IMR-90 (cell line): ENCODE results near the gene CYP39A1. TPM values are rescaled to one million over a fixed set of nuclear protein-coding genes. Genes with fewer than 3 reads are reported as not detected.

Experiments
- ATAC-seq: fragments of 200-7000 bp; cut with Tn5 transposase; 2 replicates; pipeline ENCODE4 v1.9.1; 2020; ENCODE audit warnings: low read depth, mild to moderate bottlenecking, moderate library complexity
- BruUV-seq: library from RNA; stranded (reverse); fragments of 400-500 nt; replicated peaks from 2 replicates; lab custom pipeline; 2021; lab: Mats Ljungman, UMichigan
- CTCF ChIA-PET: fragments of 300-600 bp; formaldehyde crosslinking; extraction: SDS; loops from one replicate; lab custom pipeline; 2021; ENCODE audit warnings: antibody characterized with exemption; lab: Yijun Ruan, JAX
- POLR2A ChIA-PET: fragments of 300-600 bp; sonication (Branson Sonifier 250); formaldehyde crosslinking; loops from one replicate; lab custom pipeline; 2022; ENCODE audit warnings: antibody characterized with exemption; ENCODE audit not compliant: unreplicated experiment; lab: Charles Lee
- DNase-seq: peaks from one replicate; pipeline ENCODE4 v3.0.0; 2013
- H2AFZ ChIP-seq: replicated peaks from 2 replicates; pipeline ENCODE3; 2013; ENCODE audit warnings: low read length, mild to moderate bottlenecking; ENCODE audit not compliant: poor library complexity
- H2AK5ac ChIP-seq: 2 replicates; pipeline ENCODE4 v1.6.1; 2013; ENCODE audit warnings: low read depth, low read length, inconsistent platforms
- H2AK9ac ChIP-seq: replicated peaks from 2 replicates; pipeline ENCODE3; 2013; ENCODE audit warnings: mild to moderate bottlenecking, low read depth, low read length, moderate library complexity; ENCODE audit not compliant: poor library complexity
- H2BK120ac ChIP-seq: 2 replicates; pipeline ENCODE4 v1.6.1; 2013; ENCODE audit warnings: low read depth, low read length, inconsistent platforms
- H2BK15ac ChIP-seq: 3 replicates; pipeline ENCODE4 v1.6.1; 2013; ENCODE audit warnings: low read depth, low read length, inconsistent platforms
- H2BK20ac ChIP-seq: 2 replicates; pipeline ENCODE4 v1.6.1; 2013; ENCODE audit warnings: low read depth, mild to moderate bottlenecking, inconsistent platforms, low read length, moderate library complexity
- H2BK5ac ChIP-seq: 2 replicates; pipeline ENCODE4 v1.6.1; 2013; ENCODE audit warnings: mild to moderate bottlenecking, low read depth, low read length, inconsistent platforms; ENCODE audit not compliant: poor library complexity, severe bottlenecking
- H3K14ac ChIP-seq: replicated peaks from 2 replicates; pipeline ENCODE4 v1.6.1; 2013; ENCODE audit warnings: low read depth, low read length, inconsistent platforms
- H3K18ac ChIP-seq: 2 replicates; pipeline ENCODE4 v1.6.1; 2013; ENCODE audit warnings: low read depth, low read length, control low read depth
- H3K23ac ChIP-seq: 2 replicates; pipeline ENCODE4 v1.6.1; 2013; ENCODE audit warnings: low read depth, low read length, inconsistent platforms
- H3K27ac ChIP-seq: 2 replicates; pipeline ENCODE4 v1.5.1; 2013; ENCODE audit warnings: mild to moderate bottlenecking, control low read depth, low read length; ENCODE audit not compliant: insufficient read depth
- H3K27me3 ChIP-seq: 2 replicates; pipeline ENCODE4 v1.6.1; 2013; ENCODE audit warnings: low read length; ENCODE audit not compliant: control insufficient read depth, insufficient read depth
- H3K36me3 ChIP-seq: 2 replicates; pipeline ENCODE4 v1.6.1; 2013; ENCODE audit warnings: low read length, mixed read lengths; ENCODE audit not compliant: control insufficient read depth, insufficient read depth
- H3K4ac ChIP-seq: 2 replicates; pipeline ENCODE4 v1.6.1; 2013; ENCODE audit warnings: low read depth, low read length, inconsistent platforms
- H3K4me1 ChIP-seq: 2 replicates; pipeline ENCODE4 v1.6.1; 2013; ENCODE audit warnings: low read length, mixed read lengths; ENCODE audit not compliant: control insufficient read depth, insufficient read depth
- H3K4me2 ChIP-seq: 2 replicates; pipeline ENCODE4 v1.6.1; 2013; ENCODE audit warnings: low read depth, mild to moderate bottlenecking, control low read depth, low read length, moderate library complexity
- H3K4me3 ChIP-seq: 2 replicates; pipeline ENCODE4 v1.5.1; 2013; ENCODE audit warnings: low read depth, mild to moderate bottlenecking, control low read depth, low read length, moderate library complexity; ENCODE audit not compliant: insufficient read depth
- H3K56ac ChIP-seq: 2 replicates; pipeline ENCODE4 v1.6.1; 2013; ENCODE audit warnings: low read length, inconsistent platforms; ENCODE audit not compliant: insufficient read depth; ENCODE audit errors: extremely low read depth
- H3K79me1 ChIP-seq, 2 experiments: 2 replicates each; pipeline ENCODE4 v1.6.1; 2013; ENCODE audit warnings: low read length in 2 of 2, inconsistent platforms in 1 of 2, low read depth in 1 of 2
- H3K9ac ChIP-seq: 2 replicates; pipeline ENCODE4 v1.6.1; 2013; ENCODE audit warnings: low read depth, low read length, control low read depth
- H3K9me1 ChIP-seq: 2 replicates; pipeline ENCODE4 v1.6.1; 2013; ENCODE audit warnings: low read length, inconsistent platforms; ENCODE audit not compliant: insufficient read depth
- H3K9me3 ChIP-seq: 2 replicates; pipeline ENCODE4 v1.6.1; 2013; ENCODE audit warnings: low read length; ENCODE audit not compliant: control insufficient read depth, insufficient read depth
- H4K20me1 ChIP-seq: 2 replicates; pipeline ENCODE4 v1.6.1; 2013; ENCODE audit warnings: low read length, inconsistent platforms; ENCODE audit not compliant: insufficient read depth
- H4K5ac ChIP-seq: 2 replicates; pipeline ENCODE4 v1.6.1; 2013; ENCODE audit warnings: mild to moderate bottlenecking, low read depth, low read length, control low read depth
- H4K8ac ChIP-seq, 2 experiments: 2 replicates each; pipeline ENCODE4 v1.6.1; 2013; ENCODE audit warnings: low read depth in 2 of 2, low read length in 2 of 2, control low read depth in 1 of 2, inconsistent platforms in 1 of 2
- H4K91ac ChIP-seq: 2 replicates; pipeline ENCODE4 v1.6.1; 2013; ENCODE audit warnings: low read depth, low read length, inconsistent platforms; ENCODE audit not compliant: insufficient read depth
- CEBPB ChIP-seq: IDR thresholded peaks from 2 replicates; pipeline ENCODE4 v1.6.1; 2012; ENCODE audit warnings: low read depth, low read length, improper control_type of control experiment
- FOS ChIP-seq: fragments of 150-350 bp; IDR thresholded peaks from 2 replicates; pipeline ENCODE4 v1.6.1; 2016; ENCODE audit warnings: low read depth, low read length
- POLR2A ChIP-seq: IDR thresholded peaks from 2 replicates; pipeline ENCODE4 v1.6.1; 2012; ENCODE audit warnings: mild to moderate bottlenecking, low read depth, low read length
- RCOR1 ChIP-seq: IDR thresholded peaks from 2 replicates; pipeline ENCODE4 v1.6.1; 2012; ENCODE audit warnings: mild to moderate bottlenecking, low read length, improper control_type of control experiment; ENCODE audit not compliant: insufficient replicate concordance
- dilution Hi-C: fragments of 300-500 bp; cut with HindIII; formaldehyde crosslinking; loops from one replicate; pipeline ENCODE4 v1.14.3; 2018; ENCODE audit warnings: low sequenced_read_pairs; ENCODE audit not compliant: unreplicated experiment
- in situ Hi-C: fragments of 300-500 bp; cut with MboI; formaldehyde crosslinking; loops from 3 replicates; pipeline ENCODE4 v1.14.3; 2019; ENCODE audit warnings: low sequenced_read_pairs, inconsistent platforms, mixed read lengths
- intact Hi-C: fragments of 100-400 bp; cut with micrococcal nuclease; formaldehyde crosslinking; loops from 2 replicates; pipeline ENCODE4 v1.10.0; 2022
- polyA plus RNA-seq, 3 experiments: library from polyadenylated mRNA; depleted of rRNA; stranded (reverse); fragments of >200 nt; gene quantifications; 2 replicates each; pipeline ENCODE4 v1.2.3, GENCODE V29; 2012; ENCODE audit warnings: low replicate concordance in 1 of 3
- total RNA-seq: library from RNA; depleted of rRNA; stranded (reverse); fragments of >200 nt; gene quantifications from 2 replicates; pipeline ENCODE4 v1.2.3, GENCODE V29; 2012; rRNA removed
- TF ChIP-seq, protein P1 (sequence below): conservative IDR thresholded peaks from 2 replicates; pipeline ENCODE4 v1.5.1; 2012; ENCODE audit warnings: mild to moderate bottlenecking, low read depth, low read length, improper control_type of control experiment

CYP39A1 gene
- total and polyA plus RNA-seq, 2 of the 4 experiments (the other 2 are of a cell fraction): 0.03 TPM; not detected in 1

DNA sequence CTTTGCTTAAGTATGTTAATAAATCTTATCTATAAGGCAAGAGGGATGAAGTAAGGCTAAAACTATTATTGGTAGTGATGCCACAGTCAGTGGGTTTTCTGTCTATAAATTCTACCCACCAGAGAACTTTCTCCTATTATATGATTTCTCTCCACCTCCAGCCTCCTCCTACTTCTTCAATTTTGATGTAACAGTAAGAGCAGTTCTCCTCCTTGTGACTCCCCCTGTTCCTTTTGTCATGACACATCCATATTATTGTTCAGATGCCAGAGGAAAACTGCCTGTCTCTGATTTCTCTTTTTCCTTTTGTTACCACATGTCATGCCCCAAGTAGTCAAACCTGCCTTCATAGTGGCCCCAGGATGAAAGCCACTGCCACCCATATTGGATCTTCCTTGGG is 152.2 kb downstream of the CYP39A1 start:
- CTCF ChIA-PET: no interaction called here
- DNase-seq: no peak
- no peaks in the 10 kb centered on the region; the same call in 1 of the 2 replicates for H3K27me3 ChIP-seq
- H3K4me1 ChIP-seq: no peaks in the 10 kb centered on the region
- no peak overlapping the region for H4K8ac ChIP-seq
- intact Hi-C loops: no loop called here
- no peak overlapping the region for H3K4me3 ChIP-seq
- H3K9me3 ChIP-seq: no peaks in the 10 kb centered on the region
- no peaks in the 10 kb centered on the region for H3K79me1 ChIP-seq
- ATAC-seq: no peak
- H3K23ac ChIP-seq: no peak overlapping the region
- no peak overlapping the region for H3K4me2 ChIP-seq
- no peak overlapping the region for H2BK15ac ChIP-seq
- no peak overlapping the region for H2AK5ac ChIP-seq
- no peak overlapping the region for H4K91ac ChIP-seq
- no peak overlapping the region for H4K5ac ChIP-seq
- H2BK20ac ChIP-seq: no peak overlapping the region
- H3K9me1 ChIP-seq: no peaks in the 10 kb centered on the region
- no peak overlapping the region for H3K14ac ChIP-seq
- no peak overlapping the region for H3K27ac ChIP-seq
- H2AK9ac ChIP-seq: no peak overlapping the region
- TF ChIP-seq, protein P1, sequence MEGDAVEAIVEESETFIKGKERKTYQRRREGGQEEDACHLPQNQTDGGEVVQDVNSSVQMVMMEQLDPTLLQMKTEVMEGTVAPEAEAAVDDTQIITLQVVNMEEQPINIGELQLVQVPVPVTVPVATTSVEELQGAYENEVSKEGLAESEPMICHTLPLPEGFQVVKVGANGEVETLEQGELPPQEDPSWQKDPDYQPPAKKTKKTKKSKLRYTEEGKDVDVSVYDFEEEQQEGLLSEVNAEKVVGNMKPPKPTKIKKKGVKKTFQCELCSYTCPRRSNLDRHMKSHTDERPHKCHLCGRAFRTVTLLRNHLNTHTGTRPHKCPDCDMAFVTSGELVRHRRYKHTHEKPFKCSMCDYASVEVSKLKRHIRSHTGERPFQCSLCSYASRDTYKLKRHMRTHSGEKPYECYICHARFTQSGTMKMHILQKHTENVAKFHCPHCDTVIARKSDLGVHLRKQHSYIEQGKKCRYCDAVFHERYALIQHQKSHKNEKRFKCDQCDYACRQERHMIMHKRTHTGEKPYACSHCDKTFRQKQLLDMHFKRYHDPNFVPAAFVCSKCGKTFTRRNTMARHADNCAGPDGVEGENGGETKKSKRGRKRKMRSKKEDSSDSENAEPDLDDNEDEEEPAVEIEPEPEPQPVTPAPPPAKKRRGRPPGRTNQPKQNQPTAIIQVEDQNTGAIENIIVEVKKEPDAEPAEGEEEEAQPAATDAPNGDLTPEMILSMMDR: no peak
- TF ChIP-seq POLR2A: no peak
- no peak for TF ChIP-seq RCOR1
- no peak for TF ChIP-seq FOS
- TF ChIP-seq CEBPB: no peak
- H2AFZ ChIP-seq: no peak overlapping the region
- in situ Hi-C loops: no loop called here
- no TSS peak for BruUV-seq
- no peaks in the 10 kb centered on the region for H4K20me1 ChIP-seq
- H2BK120ac ChIP-seq: no peak overlapping the region
- H2BK5ac ChIP-seq: no peak overlapping the region
- H3K56ac ChIP-seq: no peak overlapping the region
- POLR2A ChIA-PET: no interaction called here
- no peaks in the 10 kb centered on the region for H3K36me3 ChIP-seq
- H3K18ac ChIP-seq: no peak overlapping the region
- no peak overlapping the region for H3K4ac ChIP-seq
- H3K9ac ChIP-seq: no peak overlapping the region
- dilution Hi-C loops: no loop called here

Other genes with a start within 250 kb of the CYP39A1 start
- 1.3 and 2.2 TPM in 2 replicates for gene RCAN2, start 161.4 kb downstream of the CYP39A1 start, total RNA-seq
- 1.8 TPM in 2 replicates for gene RCAN2, start 161.4 kb downstream of the CYP39A1 start, polyA plus RNA-seq (2012; rRNA removed)
- 0.28 TPM in 1 of 2 replicates, not detected in the other for gene SLC25A27, start 157 bp upstream of the CYP39A1 start, total RNA-seq
- 0.63 and 1.3 TPM in 2 replicates for gene SLC25A27, start 157 bp upstream of the CYP39A1 start, polyA plus RNA-seq (2012; rRNA removed)
- gene TDRD6, start 35.1 kb upstream of the CYP39A1 start, total RNA-seq: not detected in 2 replicates
- not detected in 2 replicates for gene TDRD6, start 35.1 kb upstream of the CYP39A1 start, polyA plus RNA-seq (2012; rRNA removed)
- gene PLA2G7, start 82.6 kb upstream of the CYP39A1 start, total RNA-seq: not detected in 2 replicates
- not detected in 2 replicates for gene PLA2G7, start 82.6 kb upstream of the CYP39A1 start, polyA plus RNA-seq (2012; rRNA removed)
- gene ANKRD66, start 94.1 kb upstream of the CYP39A1 start, total RNA-seq: not detected in 2 replicates
- not detected in 2 replicates for gene ANKRD66, start 94.1 kb upstream of the CYP39A1 start, polyA plus RNA-seq (2012; rRNA removed)
- not detected in 2 replicates for gene MEP1A, start 140.6 kb upstream of the CYP39A1 start, total RNA-seq
- gene MEP1A, start 140.6 kb upstream of the CYP39A1 start, polyA plus RNA-seq (2012; rRNA removed): not detected in 2 replicates